Endometrial microvascular endothelial cells (primary cell): Measurements from ENCODE around the gene SLIT3. TPM values are rescaled to one million over a fixed set of nuclear protein-coding genes. Genes with fewer than 3 reads are reported as not detected.

Source experiments
- in situ Hi-C: cut with HindIII; loops from 2 replicates; pipeline ENCODE4 v1.10.0; 2017; ENCODE audit warnings: low sequenced_read_pairs, low pct_unique_long_range_greater_than_20kb; ENCODE audit errors: inconsistent ontology term
- total RNA-seq: library from RNA; depleted of rRNA; stranded (reverse); fragments of >200 nt; gene quantifications from one replicate; pipeline ENCODE4 v1.2.3, GENCODE V29; 2015; ENCODE audit errors: inconsistent ontology term

SLIT3 gene
- total RNA-seq, 1 donor from 2014 or later, result under 0.01 TPM

DNA sequence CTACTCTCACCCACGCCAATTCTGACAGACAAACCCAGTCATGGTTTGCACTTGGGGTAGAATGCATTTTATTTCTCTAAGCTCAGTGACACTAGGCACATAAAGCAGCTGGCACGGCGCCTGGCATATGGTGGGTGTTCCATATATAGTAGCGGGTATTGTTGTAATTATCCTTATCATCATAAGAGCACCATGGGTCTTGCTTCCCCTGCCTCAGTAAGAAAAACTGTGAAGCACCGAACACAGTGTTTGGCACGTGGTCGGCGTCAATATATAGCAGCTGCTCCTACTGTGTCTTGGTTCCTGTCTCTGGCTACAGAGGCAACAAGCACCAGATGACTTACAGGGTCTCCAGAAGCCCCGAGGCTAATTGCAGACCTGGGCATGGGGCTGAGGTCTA, 527.7 kb downstream of the SLIT3 start:
- in situ Hi-C loops, result no loop called here

DNA sequence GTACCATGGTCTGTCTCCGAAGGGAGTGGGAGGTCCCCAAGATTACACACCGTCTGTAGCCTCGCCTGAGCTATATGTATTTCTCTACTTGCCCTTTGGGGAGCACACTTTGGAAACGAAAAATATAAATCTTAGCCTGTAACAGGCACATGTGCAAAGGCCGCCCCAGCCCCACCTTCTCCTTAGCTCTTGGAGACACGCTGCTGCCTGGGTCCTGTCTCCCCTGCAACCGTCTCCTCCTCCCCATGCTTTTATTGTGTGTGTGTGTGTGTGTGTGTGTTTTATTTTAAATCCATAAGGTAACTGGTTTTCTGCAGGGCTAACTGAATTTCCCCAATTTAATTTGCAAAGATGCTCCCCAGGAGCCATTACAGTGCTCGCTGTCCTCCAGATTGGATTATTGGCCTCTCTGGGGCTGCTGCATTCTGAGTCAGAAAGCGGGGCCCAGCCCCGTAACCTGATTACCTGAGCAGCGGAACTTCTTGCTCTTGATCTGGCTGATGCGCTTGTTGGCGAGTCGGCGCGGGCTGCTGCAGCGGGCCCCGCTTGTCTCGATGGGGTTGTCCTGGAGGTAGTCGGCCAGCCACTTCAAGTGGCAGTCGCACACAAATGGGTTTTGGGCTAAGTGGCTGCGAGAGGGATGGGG, 528.5 kb downstream of the SLIT3 start:
- in situ Hi-C loops, result no loop called here

DNA sequence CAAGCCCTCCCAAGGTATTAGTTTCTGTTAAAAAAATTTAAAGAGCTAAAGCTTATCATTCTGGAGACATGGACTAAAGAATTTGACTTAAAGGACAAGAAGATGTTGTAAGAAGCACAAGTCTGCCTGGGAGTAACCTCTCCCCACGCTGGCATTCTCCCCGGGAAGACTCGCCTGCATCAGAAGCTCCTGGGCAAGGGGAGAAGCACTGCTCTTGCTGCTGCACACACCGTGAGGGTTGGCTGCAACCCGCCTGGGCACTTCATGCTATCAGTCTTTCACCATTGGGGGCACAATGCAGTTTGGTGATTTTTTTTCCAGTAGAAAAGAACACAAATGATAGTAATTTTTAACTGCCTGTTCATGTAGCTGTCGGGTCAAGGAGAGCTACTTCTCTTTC, 529.3 kb downstream of the SLIT3 start:
- in situ Hi-C loops, result no loop called here

DNA sequence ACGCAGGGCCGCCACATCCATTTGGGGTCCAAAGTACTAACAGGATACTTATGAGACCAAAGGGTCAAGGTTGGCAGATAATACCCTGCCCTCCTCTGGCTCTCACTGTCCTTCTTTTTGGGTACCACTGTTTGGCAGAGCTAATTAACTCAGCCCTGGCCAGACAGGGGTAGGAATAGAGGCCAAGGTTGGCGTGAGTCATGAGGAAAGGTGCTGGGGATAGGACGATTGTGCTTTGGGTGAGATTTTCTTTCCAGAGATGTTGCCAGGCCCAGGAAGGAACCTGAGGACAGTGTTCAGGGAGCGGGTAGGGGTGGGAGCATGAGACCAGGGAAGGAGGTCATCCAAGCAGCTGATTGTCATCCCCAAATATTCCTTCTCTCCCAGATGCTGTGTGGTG, 529.9 kb downstream of the SLIT3 start:
- in situ Hi-C loops, result no loop called here

DNA sequence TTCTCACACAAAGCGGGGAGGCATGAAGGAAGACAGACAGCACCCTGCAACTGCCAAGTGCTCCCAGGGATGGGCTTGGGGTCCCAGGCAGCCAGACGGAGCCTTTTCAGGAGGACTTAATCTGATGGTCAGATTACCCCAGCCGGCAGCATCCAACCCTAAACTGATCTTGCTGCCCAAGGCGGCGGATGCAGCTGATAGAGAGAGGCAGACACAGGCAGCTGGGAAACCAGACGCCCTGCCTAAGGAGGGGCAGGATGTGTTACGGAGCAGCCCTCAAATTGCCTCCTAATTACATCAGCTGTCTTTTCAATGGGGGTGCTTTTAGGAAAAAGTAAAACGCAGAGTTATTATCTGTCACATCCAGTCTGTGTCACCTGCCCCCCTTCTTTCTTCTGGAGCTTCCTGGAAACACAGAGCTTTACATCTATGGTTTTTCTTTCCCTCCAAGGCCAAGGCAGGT, 530.9 kb downstream of the SLIT3 start:
- in situ Hi-C loops, result no loop called here

DNA sequence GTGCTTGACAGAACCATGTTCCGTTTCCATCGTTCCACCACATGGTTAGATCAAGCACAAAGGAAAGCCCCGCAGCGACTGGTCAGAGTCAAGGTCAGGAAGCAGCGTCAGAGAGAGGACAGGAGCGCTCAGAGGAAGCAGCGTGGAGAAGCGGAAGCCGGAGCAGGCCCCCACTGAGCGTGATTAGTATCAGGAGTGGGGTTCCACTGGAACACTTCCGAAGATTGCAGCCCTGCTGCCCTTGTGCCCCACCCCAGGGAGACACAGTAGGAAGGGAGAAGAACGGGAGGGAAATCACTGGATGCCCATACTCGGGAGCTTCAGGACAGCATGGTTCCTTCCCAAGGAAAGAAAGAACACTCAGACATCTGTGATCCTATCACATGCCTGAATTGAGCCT, 532.8 kb downstream of the SLIT3 start:
- in situ Hi-C loops, result no loop called here

DNA sequence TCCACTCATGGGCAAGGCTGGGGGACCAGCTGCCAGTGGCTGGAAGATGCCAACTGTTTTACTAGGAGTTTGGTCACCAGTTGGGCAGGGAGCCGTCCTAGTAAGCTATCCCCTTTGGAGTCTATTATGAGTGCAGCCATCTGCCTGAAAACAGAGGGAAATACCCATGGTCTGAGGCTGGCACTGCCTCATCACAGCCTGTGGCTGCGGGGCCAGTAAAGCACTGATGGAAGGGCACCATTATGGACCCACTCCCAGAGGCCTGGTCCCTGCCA, 534.6 kb downstream of the SLIT3 start:
- in situ Hi-C loops, result no loop called here

DNA sequence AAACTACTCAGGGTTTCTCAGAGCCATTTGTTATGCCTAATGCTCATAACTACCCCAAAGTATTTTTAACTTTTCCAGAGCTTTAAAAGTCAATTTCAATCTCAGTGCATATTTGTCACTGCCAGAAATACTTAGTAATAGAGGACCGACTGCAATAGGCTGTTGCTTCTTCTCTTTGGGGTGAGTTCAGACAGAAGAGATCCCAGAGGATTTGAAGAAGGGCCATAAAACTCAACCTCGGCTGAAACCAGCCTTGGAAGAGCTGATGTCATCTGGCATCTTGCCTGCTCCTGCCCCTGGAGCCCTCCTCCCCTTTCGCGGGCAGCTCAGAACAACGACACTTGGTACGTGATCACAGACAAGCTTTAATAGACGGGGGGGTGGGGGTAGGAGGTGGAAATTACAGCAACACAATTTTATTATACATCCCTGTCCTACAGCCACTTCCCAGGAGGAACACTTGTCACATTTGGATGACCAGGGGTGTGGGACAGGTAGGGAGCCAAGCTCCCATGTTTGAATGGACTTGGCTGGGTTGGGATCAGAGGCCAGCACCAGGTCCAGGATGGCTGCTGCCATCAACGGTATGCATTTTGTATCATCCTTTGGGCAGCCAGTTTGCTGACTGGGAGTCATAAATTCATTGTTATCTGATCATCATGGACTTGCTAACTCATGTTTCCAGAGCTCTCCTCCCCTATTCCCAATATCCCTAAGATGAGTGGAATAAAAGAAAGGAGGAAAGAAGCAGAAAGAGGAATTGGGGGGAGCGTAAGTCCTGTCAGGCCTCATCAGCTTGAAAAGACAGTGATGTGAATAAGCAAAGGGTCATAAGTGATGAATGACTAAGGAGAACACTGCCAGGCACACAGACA, 535.2 kb downstream of the SLIT3 start:
- in situ Hi-C loops, result no loop called here

DNA sequence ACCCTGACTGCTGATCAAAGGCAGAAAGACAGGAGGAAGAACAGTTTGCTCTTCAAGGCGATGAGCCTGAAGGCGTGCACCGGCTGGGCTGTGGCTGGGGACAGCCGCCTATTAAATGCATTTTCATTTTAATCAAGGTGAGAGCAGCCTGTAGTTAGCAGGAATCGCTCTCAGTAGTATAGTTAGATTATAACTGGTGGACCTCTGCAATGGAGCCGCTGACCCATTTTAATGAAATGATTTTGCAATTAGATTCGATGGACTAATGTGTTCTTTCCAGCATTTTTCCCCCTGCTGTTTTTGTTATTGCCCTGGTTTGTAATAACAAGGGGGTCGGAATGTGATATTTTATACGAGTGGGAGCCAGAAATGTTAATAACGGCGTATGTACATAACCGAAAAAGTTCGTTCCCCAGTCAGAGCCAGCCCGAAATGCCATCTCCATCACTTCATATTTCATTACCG, 535.8 kb downstream of the SLIT3 start:
- in situ Hi-C loops, result no loop called here

DNA sequence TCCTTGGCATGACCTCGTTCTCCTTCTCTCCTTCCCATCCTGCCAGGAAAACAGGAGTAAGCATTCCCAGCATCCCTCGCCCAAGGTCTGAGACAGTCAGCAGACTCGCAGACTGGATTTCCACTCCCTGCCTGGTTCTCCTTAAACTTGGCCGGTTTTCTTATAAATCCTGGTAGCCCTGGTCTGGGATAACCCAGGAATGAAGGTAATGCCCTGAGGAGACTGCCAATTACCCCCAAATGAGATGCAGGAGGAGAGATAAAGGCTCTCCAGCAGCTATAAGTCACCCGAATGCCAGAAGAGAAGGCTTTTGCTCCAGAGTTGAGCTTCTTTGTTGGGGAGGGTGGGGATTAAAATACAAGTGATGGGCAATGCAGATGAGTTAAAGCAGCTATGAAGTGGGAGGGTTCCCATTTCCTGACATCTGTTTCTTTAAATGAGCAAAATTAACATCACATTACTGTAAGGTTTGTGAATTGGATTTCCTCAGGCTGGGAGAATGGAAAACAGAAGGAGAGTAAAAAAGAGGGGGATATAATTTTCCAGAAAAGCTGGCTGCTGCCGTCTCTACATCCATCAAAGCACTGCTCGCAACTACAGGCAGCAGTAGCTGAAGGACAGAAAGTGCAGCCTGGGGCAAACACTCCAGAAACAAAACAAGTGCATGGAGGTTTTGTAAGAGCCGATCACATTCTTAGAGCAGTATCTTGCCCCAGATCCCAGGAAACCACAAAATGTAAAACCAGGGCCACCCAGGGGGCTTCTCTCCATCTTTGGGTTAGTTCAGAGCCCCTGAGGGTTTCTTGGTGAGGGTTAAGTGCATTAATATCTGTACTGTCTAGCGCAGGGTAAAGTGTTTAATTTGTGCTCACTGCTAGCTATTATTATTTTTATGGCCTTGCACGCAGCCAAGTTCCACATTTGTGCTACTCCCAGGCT, 544.2 kb downstream of the SLIT3 start:
- in situ Hi-C loops, result no loop called here

DNA sequence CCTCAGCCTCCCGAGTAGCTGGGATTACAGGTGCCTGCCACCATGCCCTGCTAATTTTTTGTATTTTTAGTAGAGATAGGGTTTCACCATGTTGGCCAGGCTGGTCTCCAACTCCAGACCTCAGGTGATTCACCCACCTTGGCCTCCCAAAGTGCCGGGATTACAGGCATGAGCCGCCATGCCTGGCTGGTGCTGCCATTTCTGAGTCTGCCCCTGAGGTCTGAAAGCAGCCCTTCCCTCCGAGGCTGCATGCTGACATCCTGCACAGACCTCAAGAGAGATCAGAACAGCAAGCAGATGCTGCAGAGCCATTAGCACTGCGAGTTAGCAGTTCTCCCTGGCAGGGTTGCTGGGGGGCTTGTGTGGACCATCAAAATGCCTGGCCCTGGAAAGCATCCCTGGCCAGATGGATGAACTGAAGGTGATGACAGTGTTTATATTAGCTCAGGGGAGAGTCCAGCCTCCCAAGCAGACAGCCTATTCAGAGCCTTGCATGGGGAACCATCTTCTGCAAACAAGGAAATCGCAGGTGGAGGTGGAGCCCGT, 545.3 kb downstream of the SLIT3 start:
- in situ Hi-C loops, result no loop called here

DNA sequence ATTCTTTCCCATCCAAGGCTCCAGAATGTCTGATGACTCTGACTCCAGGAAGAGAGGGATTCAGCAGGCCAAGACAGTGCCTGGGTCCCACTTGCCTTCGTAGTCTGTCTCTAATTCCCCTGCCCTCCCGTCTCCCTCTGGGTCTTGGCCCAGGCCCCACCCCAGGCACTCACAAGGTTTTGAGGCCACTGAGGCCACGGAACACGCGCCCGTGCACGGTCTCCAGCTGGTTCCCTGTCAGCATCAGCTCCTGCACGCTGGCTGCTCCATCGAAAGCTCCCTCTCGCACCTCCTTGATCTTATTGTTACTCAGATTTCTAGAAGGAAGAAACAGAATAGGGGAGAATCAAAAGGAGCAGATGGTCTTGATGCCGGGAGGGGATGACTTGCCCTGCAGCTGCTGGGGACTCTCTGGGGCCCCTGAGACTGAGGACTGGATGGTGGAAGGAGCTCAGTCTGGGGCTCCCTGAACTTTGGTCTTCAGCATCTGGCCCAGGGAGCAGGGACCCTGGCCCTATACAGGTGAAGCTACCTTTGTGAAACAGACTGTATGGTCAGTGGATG, 547.2 kb downstream of the SLIT3 start:
- in situ Hi-C loops, result no loop called here

DNA sequence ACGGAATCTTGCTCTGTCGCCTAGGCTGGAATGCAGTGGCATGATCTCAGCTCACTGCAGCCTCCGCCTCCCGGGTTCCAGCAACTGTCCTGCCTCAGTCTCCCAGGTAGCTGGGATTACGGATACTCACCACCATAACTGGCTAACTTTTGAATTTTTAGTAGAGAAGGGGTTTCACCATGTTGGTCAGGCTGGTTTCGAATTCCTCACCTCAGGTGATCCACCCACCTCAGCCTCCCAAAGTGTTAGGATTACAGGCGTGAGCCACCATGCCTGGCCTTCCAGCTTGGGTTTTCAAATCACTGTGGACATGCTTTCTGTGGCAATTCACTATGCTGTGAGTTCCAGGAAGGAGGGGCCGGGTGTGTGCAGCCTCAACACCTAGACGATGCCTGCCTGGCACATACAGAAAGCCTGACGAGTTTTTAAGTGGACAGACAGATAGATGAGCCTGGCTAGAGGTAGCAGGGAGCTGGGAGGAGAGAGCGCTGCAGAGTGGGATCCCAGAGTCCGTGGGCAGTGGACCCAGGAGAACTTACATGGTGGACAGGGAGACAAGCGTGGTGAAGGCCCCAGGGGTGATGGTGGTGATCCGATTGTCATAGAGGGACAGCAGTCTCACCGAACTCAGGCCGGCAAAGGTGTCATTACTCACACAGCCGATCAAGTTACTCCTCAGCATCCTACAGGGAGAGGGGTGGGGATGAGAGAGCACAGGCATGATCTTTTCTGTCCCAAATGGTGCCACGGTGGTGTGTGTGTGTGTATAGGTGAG, 548.3 kb downstream of the SLIT3 start:
- in situ Hi-C loops, result no loop called here

DNA sequence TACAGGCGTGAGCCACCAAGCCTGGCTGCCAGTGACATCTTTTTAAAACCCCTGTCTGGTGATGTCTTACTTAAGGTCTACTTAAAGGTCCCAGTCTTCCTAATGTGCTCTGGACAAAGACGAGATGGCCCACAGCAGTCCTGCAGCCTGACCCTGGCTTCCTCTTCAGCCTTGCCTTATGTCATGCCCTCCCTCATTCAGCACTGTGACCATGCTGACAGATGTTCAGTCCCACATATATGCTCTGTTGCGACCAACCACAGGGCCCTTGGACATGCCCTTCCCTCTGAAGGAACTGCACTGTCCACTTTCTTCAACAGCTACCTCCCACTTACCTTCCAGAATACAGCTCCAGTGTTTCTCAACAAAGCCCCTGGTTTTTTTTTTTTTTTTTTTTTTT, 548.9 kb downstream of the SLIT3 start:
- in situ Hi-C loops, result no loop called here

DNA sequence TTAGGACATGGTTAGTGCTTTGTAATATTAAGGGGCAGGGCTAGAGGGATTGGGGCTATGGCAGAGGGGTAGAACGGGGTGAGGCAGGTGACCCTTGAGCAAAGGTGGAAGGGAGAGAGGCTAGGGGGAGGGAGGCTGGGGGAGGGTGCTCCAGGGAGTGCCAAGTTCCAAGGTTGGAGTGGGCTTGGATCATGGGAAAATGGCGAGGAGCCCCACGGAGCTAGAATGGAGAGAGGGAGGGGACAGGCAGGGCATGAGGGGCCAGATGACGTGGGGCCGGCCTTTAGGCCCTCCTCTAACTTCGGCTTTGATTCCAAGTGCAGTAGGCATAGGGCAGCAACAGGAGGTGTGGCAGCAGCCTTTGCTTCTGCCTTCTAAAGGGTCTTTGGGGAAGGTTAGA, 550.0 kb downstream of the SLIT3 start:
- in situ Hi-C loops, result no loop called here

DNA sequence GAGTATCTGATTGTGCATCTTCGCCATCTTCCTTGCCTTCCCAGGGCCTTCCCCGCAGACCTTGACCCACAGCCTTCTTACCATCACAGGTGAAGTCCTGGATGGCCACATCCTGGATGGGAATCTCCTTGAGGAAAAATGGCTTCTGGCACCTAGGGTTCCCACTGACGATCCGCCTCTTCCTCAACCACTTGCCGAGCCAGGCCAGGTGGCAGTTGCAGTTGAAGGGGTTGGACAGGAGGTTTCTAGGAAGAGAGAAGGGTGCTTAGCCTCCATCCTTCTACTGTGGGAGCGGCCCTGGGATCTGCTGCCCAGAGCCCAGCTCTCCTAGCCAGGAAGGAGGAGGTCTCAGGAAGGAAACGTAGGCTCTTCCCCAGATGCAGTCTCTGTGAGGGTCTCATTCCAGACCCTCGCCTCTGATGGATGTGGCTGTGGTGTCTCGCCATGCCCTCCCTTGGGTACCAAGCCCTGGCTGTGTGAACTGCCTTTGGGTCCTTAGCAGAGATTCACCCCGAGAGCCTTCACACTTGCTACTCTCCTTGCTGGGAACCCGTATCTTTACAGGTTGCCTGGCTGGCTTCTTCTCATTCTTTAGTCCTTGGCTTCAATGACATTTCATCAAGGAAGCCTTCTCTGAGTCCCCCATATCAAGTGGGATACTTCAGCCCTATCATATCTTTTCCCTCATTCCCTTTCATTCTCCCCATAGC, 551.4 kb downstream of the SLIT3 start:
- in situ Hi-C loops, result no loop called here

DNA sequence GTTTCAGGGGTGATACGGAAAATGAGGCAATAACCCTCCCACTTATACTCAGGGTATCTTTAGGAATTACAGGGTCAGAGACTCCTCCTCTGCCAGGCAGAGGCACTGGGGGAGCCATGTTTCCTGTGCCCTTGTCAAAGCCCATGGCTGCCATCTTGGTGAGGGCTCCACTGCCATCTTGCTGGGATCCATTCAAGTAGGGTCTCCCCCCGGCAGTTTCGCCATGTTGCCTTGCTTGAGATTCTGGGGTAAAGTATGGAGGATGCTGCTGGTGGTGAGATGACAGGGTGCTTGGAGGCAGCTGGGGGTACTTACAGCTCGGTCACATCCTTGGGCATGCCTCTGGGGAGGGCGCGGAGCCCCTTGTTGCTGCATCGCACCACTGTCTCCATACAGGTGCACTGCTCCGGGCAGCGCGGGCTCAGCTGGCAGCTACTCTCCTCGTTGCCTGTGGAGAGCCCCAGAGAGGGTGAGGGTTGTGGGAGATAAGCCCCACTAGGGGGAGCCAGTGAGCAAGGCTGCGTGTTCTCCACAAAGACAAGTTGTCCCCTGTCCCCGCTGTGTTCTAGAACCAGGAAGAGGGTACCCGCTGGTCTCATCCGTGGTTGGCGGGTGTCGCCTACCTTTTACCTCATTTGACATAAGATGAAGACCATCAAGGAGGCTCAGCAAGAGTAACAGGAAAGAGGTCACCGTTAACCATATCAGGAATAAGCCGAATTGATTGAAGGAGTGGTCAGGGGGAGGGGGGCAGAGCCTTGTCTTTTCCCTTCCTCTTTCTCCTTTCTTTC, 552.8 kb downstream of the SLIT3 start:
- in situ Hi-C loops, result no loop called here
